Measurements from ENCODE around the gene CTNND2. TPM values are rescaled to one million over a fixed set of nuclear protein-coding genes. Genes with fewer than 3 reads are reported as not detected.
A peak's percentile ranks its signal among the peaks of the same experiment; 100 is the strongest.

CTNND2 gene
- total and polyA plus RNA-seq, 10 of the 15 experiments (the other 5 are each of a cell fraction or from before 2014, with no cell fraction given), result 0.02 to 0.16 (median 0.04) TPM; not detected in 7

- 9% methylated on average over 6 of the region's 6 CpGs for WGBS (ENCODE audit: insufficient coverage, insufficient replicate concordance, low lambda C conversion rate, missing lambda C conversion rate)
- SMC1A ChIA-PET (ENCODE audit: uncharacterized antibody, unreplicated experiment), result interaction anchor here (1.1 to 3.7 kb wide), 3 partner anchors 13 to 47 kb away, joined by 4 to 15 read pairs (median 6); no protein-coding TSS in a partner anchor
- in situ Hi-C loops (cut with MboI), result no loop called here
Measured at GRCh38 chr5:11037080-11037479, 867.2 kb downstream of the CTNND2 start.

DNA sequence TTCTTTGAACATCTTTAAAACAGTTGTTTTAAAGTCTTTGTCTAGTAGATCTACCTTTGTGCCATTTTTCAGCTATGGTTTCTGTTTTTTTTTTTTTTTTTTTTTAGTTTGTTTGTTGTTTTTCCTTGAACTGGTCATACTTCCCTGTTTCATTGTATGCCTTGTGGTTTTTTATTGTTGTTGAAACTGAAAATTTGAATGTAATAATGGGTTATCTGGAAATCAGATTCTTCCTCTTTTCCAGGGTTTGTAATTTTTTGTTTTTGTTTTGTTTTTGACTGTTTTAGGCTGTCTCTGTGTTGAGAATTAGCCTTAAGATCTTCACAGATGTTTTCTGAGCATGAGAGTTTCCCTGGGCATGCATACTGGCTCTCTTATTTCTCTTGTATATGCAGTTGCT, 873.6 kb downstream of the CTNND2 start:
- ChIA-PET CTCF (interaction anchor here (1.4 kb wide), 1 partner anchor 18 kb away, joined by 4 read pairs; no protein-coding TSS in a partner anchor), SMC1A (ENCODE audit: uncharacterized antibody, unreplicated experiment) (interaction anchor here (1.6 kb wide), 1 partner anchor 21 kb away, joined by 4 read pairs; no protein-coding TSS in a partner anchor), RAD21 (ENCODE audit: unreplicated experiment) (no interaction called here), POLR2A (interaction anchor here (0.6 kb wide), 1 partner anchor 163 kb away, joined by 3 read pairs; no protein-coding TSS in a partner anchor)
- Histone ChIP-seq H3K79me2 (ENCODE audit: control insufficient read depth, insufficient read depth, low read length) (no peaks in the 10 kb centered on the region), H3K4me3 (no peak overlapping the region), H3K27me3 (replicated peaks in 1 of 2; ENCODE audit: control insufficient read depth in 2 of 2, insufficient read depth in 2 of 2, low read length in 1 of 2) (no peaks in the 10 kb centered on the region), H3K9me3 (replicated peaks; ENCODE audit: control insufficient read depth, insufficient read depth, low read length) (peaks cover 4% of the 10 kb centered on the region; the same call in 2 of the 3 replicates), H3K27ac (ENCODE audit: control insufficient read depth, insufficient read depth) (no peak overlapping the region), H3K4me1 (ENCODE audit: control insufficient read depth, insufficient read depth, low read length) (no peaks in the 10 kb centered on the region), H3K9ac (ENCODE audit: control insufficient read depth, insufficient read depth, low read length) (no peak overlapping the region), H2AFZ (ENCODE audit: control insufficient read depth, low read depth, low read length) (no peak overlapping the region), H4K20me1 (ENCODE audit: control insufficient read depth, insufficient read depth) (no peaks in the 10 kb centered on the region), H3K36me3 (ENCODE audit: control insufficient read depth in 2 of 2, insufficient read depth in 2 of 2, low read length in 1 of 2) (no peaks in the 10 kb centered on the region), H3K4me2 (ENCODE audit: control insufficient read depth, insufficient read depth) (no peak overlapping the region)
- BruUV-seq (replicated peaks), result no TSS peak
- no peak for DNase-seq (ENCODE audit: low read depth, low spot score)
- in situ Hi-C loops (cut with MboI) (no loop called here), intact Hi-C loops (cut with micrococcal nuclease; ENCODE audit: unreplicated experiment) (no loop called here)
- FAIRE-seq, result peak; percentile 13
- no peak for ATAC-seq
- TF ChIP-seq POLR2A (IDR thresholded peaks at IDR 0.05; ENCODE audit: low read depth, low read length) (no peak), ATF7 (IDR thresholded peaks at IDR 0.05; ENCODE audit: low read depth) (no peak), YY1 (IDR thresholded peaks at IDR 0.05; ENCODE audit: low read depth, low read length) (no peak), ZNF384 (IDR thresholded peaks at IDR 0.05; ENCODE audit: borderline replicate concordance, low read depth, low read length) (no peak), FOS (IDR thresholded peaks at IDR 0.05; ENCODE audit: borderline replicate concordance, extremely low read depth, insufficient read length) (no peak), KAT2A (conservative IDR thresholded peaks at IDR 0.05; ENCODE audit: control insufficient read depth, low read depth, low read length) (no peak), BRCA1 (IDR thresholded peaks at IDR 0.05; ENCODE audit: low read depth, low read length) (no peak), BCL11A (IDR thresholded peaks at IDR 0.05; ENCODE audit: low read depth, low read length) (no peak), MEF2B (IDR thresholded peaks at IDR 0.05; ENCODE audit: partially characterized antibody, poor library complexity, severe bottlenecking) (no peak), CHD4 (IDR thresholded peaks at IDR 0.05) (no peak), HDGF (IDR thresholded peaks at IDR 0.05) (no peak), SMARCA5 (IDR thresholded peaks at IDR 0.05) (no peak), RELA (IDR thresholded peaks at IDR 0.05; ENCODE audit: borderline replicate concordance, partially characterized antibody) (no peak)
- TF ChIP-seq, protein P1, sequence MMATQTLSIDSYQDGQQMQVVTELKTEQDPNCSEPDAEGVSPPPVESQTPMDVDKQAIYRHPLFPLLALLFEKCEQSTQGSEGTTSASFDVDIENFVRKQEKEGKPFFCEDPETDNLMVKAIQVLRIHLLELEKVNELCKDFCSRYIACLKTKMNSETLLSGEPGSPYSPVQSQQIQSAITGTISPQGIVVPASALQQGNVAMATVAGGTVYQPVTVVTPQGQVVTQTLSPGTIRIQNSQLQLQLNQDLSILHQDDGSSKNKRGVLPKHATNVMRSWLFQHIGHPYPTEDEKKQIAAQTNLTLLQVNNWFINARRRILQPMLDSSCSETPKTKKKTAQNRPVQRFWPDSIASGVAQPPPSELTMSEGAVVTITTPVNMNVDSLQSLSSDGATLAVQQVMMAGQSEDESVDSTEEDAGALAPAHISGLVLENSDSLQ (IDR thresholded peaks at IDR 0.05), result no peak

More at GRCh38 chr5:11037080-11037479, 867.2 kb downstream of the CTNND2 start:
- DNase-seq (ENCODE audit: low read depth, low spot score), result no peak
- no peak for FAIRE-seq
- no TSS peak for BruUV-seq (replicated peaks)
- ATAC-seq, result peak; percentile 83
- TF ChIP-seq MTA2 (IDR thresholded peaks at IDR 0.05; ENCODE audit: low read depth) (0 out of 2 replicates have a peak, but pooled peaks have one; percentile 27), ATF2 (IDR thresholded peaks at IDR 0.05; ENCODE audit: low read length) (no peak), BRCA1 (IDR thresholded peaks at IDR 0.05; ENCODE audit: low read depth, low read length) (no peak)
- Histone ChIP-seq H2AFZ (ENCODE audit: control insufficient read depth, low read depth, low read length) (no peak overlapping the region), H3K79me2 (ENCODE audit: control insufficient read depth, insufficient read depth, low read length) (no peaks in the 10 kb centered on the region), H3K4me1 (ENCODE audit: control insufficient read depth, insufficient read depth, low read length) (no peaks in the 10 kb centered on the region), H3K4me2 (ENCODE audit: control insufficient read depth, insufficient read depth) (no peak overlapping the region), H3K27me3 (replicated peaks in 1 of 2; ENCODE audit: control insufficient read depth in 2 of 2, insufficient read depth in 2 of 2, low read length in 1 of 2) (no peaks in the 10 kb centered on the region), H3K36me3 (ENCODE audit: control insufficient read depth in 2 of 2, insufficient read depth in 2 of 2, low read length in 1 of 2) (no peaks in the 10 kb centered on the region), H3K9me3 (replicated peaks; ENCODE audit: control insufficient read depth, insufficient read depth, low read length) (no peaks in the 10 kb centered on the region), H3K9ac (ENCODE audit: control insufficient read depth, insufficient read depth, low read length) (no peak overlapping the region), H3K4me3 (no peak overlapping the region), H4K20me1 (ENCODE audit: control insufficient read depth, insufficient read depth) (no peaks in the 10 kb centered on the region), H3K27ac (ENCODE audit: control insufficient read depth, insufficient read depth) (no peak overlapping the region)
- RAD21 ChIA-PET (ENCODE audit: unreplicated experiment), result interaction anchor here (2.9 kb wide), 1 partner anchor 49 kb away, joined by 11 read pairs; no protein-coding TSS in a partner anchor
- intact Hi-C loops (cut with micrococcal nuclease; ENCODE audit: unreplicated experiment), result loop anchor here (5.0 kb wide), 2 partner anchors 50 to 335 kb away; no protein-coding TSS in a partner anchor
- CTCF ChIA-PET, result interaction anchor here (1.9 to 12.6 kb wide), 2 partner anchors 9 to 49 kb away, joined by 4 to 98 read pairs; no protein-coding TSS in a partner anchor
- POLR2A ChIA-PET, result interaction anchor here (2.2 kb wide), 1 partner anchor 10 kb away, joined by 7 read pairs; no protein-coding TSS in a partner anchor

All from GM12878 (cell line).